NT2/D1 (cell line): ENCODE measurements around the gene KLHL40.

ENCODE experiments used
- YY1 ChIP-seq: IDR thresholded peaks from 2 replicates; pipeline ENCODE4 v1.6.1; 2011; ENCODE audit not compliant: insufficient read length, insufficient read depth
- ZNF274 ChIP-seq: IDR thresholded peaks from 2 replicates; pipeline ENCODE4 v1.6.1; 2011; ENCODE audit warnings: mild to moderate bottlenecking, low read depth, low read length

GRCh38 chr3:42670670-42671069, 14.7 kb upstream of the KLHL40 start:
- TF ChIP-seq ZNF274: no peak
- no peak for TF ChIP-seq YY1
